Measurements from ENCODE around the gene THBD. TPM values are rescaled to one million over a fixed set of nuclear protein-coding genes. Genes with fewer than 3 reads are reported as not detected.
A peak's percentile ranks its signal among the peaks of the same experiment; 100 is the strongest.

Gene THBD
- total and polyA plus RNA-seq, 9 of the 15 experiments (the other 6 are each of a cell fraction or from before 2014, with no cell fraction given): 0.07 to 0.49 (median 0.33) TPM

- TF ChIP-seq, protein P1, sequence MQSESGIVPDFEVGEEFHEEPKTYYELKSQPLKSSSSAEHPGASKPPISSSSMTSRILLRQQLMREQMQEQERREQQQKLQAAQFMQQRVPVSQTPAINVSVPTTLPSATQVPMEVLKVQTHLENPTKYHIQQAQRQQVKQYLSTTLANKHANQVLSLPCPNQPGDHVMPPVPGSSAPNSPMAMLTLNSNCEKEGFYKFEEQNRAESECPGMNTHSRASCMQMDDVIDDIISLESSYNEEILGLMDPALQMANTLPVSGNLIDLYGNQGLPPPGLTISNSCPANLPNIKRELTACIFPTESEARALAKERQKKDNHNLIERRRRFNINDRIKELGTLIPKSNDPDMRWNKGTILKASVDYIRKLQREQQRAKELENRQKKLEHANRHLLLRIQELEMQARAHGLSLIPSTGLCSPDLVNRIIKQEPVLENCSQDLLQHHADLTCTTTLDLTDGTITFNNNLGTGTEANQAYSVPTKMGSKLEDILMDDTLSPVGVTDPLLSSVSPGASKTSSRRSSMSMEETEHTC (IDR thresholded peaks at IDR 0.05): no peak
- no peak for TF ChIP-seq GTF2B (IDR thresholded peaks at IDR 0.05; ENCODE audit: extremely low read depth, insufficient read length)
- TF ChIP-seq ZNF324 (CRISPR knock-in tag; IDR thresholded peaks at IDR 0.05): no peak
- TF ChIP-seq PYGO2 (tag; IDR thresholded peaks at IDR 0.05): no peak
- TF ChIP-seq HNRNPL (IDR thresholded peaks at IDR 0.05; ENCODE audit: low read depth, low read length): no peak
- TF ChIP-seq CBX8 (IDR thresholded peaks at IDR 0.05; ENCODE audit: borderline replicate concordance, extremely low read depth, low read depth, low read length, poor library complexity, severe bottlenecking): no peak
- no peak for TF ChIP-seq ZBTB12 (CRISPR knock-in tag; IDR thresholded peaks at IDR 0.05)
- no peak for TF ChIP-seq POLR3G (IDR thresholded peaks at IDR 0.05; ENCODE audit: extremely low read depth, insufficient read length, insufficient replicate concordance)
- TF ChIP-seq XRCC5 (IDR thresholded peaks at IDR 0.05; ENCODE audit: low read depth, low read length): no peak
- TF ChIP-seq POLR3A (IDR thresholded peaks at IDR 0.05; ENCODE audit: borderline replicate concordance, extremely low read depth, insufficient read depth, insufficient read length): no peak
- TF ChIP-seq NELFE (IDR thresholded peaks at IDR 0.05; ENCODE audit: insufficient read depth, insufficient read length): no peak
- TF ChIP-seq ZNF175 (CRISPR knock-in tag; IDR thresholded peaks at IDR 0.05; ENCODE audit: low read depth): peak; percentile 75
- TF ChIP-seq EWSR1 (IDR thresholded peaks at IDR 0.05; ENCODE audit: borderline replicate concordance, low read depth, partially characterized antibody): no peak
- no peak for TF ChIP-seq TCF7 (IDR thresholded peaks at IDR 0.05; ENCODE audit: borderline replicate concordance)
- no peak for TF ChIP-seq SREBF1 (IDR thresholded peaks at IDR 0.05; ENCODE audit: borderline replicate concordance, low read depth, low read length)
- no peak for TF ChIP-seq SMARCE1 (IDR thresholded peaks at IDR 0.05)
- no peak for TF ChIP-seq MAFF (IDR thresholded peaks at IDR 0.05; ENCODE audit: low read length)
- TF ChIP-seq SUPT5H (IDR thresholded peaks at IDR 0.05): 0 out of 2 replicates have a peak, but pooled peaks have one; percentile 68
- TF ChIP-seq ZBTB7A (IDR thresholded peaks at IDR 0.05; ENCODE audit: borderline replicate concordance, control insufficient read depth, low read depth, low read length): 0 out of 2 replicates have a peak, but pooled peaks have one; percentile 49
- TF ChIP-seq ZNF75A (CRISPR knock-in tag; IDR thresholded peaks at IDR 0.05): no peak
- TF ChIP-seq TBP (optimal IDR thresholded peaks at IDR 0.05; ENCODE audit: low read depth, low read length): peak; percentile 67
- 0 out of 2 replicates have a peak, but pooled peaks have one; percentile 18 for TF ChIP-seq ZBTB2 (IDR thresholded peaks at IDR 0.05)
- no peak for TF ChIP-seq MCM7 (IDR thresholded peaks at IDR 0.05)
These were observed 1.6 kb upstream of the THBD start (continued) for GRCh38 chr20:23050847-23051627.
